Dendritic cell treated with granulocyte-macrophage colony-stimulating factor and Interleukin-4, amounts not matched to agents 40 ng/mL and 50 ng/mL, for 4 days (primary cell): ENCODE measurements around the gene ADAMTS10.
"Not testable (repeated sequence)": the region's sequence is repeated elsewhere in the genome, so short reads cannot be mapped to it uniquely, and the experiment has no call there.

Experiments used
- H3K27ac Mint-ChIP-seq: one replicate; pipeline ENCODE4 v1.8.0; 2022; ENCODE audit warnings: mild to moderate bottlenecking, mixed read lengths
- H3K27me3 Mint-ChIP-seq: one replicate; pipeline ENCODE4 v1.8.0; 2022; ENCODE audit warnings: mild to moderate bottlenecking, mixed read lengths
- H3K36me3 Mint-ChIP-seq: one replicate; pipeline ENCODE4 v1.8.0; 2022; ENCODE audit warnings: low read depth, mixed read lengths
- H3K4me1 Mint-ChIP-seq: one replicate; pipeline ENCODE4 v1.8.0; 2022; ENCODE audit warnings: low read depth, mixed read lengths
- H3K4me3 Mint-ChIP-seq: one replicate; pipeline ENCODE4 v1.8.0; 2022; ENCODE audit warnings: mild to moderate bottlenecking, moderate library complexity, mixed read lengths
- H3K9me3 Mint-ChIP-seq: one replicate; pipeline ENCODE4 v1.8.0; 2022; ENCODE audit warnings: mixed read lengths
- intact Hi-C: fragments of 100-400 bp; cut with micrococcal nuclease; formaldehyde crosslinking; loops from one replicate; pipeline ENCODE4 v1.15.0; 2022

ADAMTS10 gene

GRCh38 chr19:8575467-8575997 is 35.0 kb downstream of the ADAMTS10 start:
- Mint-ChIP-seq H3K4me1 (peaks cover 89% of the 10 kb centered on the region), H3K4me3 (peak overlapping the region; percentile 95), H3K36me3 (peaks cover 61% of the 10 kb centered on the region), H3K9me3 (no peaks in the 10 kb centered on the region), H3K27ac (peak overlapping the region; percentile 89), H3K27me3 (no peaks in the 10 kb centered on the region)
- intact Hi-C loops: loop anchor here (5.0 kb wide), 2 partner anchors 33 to 213 kb away; partner anchors contain the start of gene ANGPTL4

- H3K9me3 Mint-ChIP-seq, H3K27me3 Mint-ChIP-seq, intact Hi-C loops: not testable (repeated sequence)
- peaks cover 70% of the 10 kb centered on the region for H3K36me3 Mint-ChIP-seq
- peaks cover 90% of the 10 kb centered on the region for H3K4me1 Mint-ChIP-seq
- peak overlapping the region; percentile 95 for H3K4me3 Mint-ChIP-seq
- H3K27ac Mint-ChIP-seq: peak overlapping the region; percentile 89
Measured at GRCh38 chr19:8574619-8574922, 35.9 kb downstream of the ADAMTS10 start.

GRCh38 chr19:8573316-8573715 is 37.2 kb downstream of the ADAMTS10 start:
- peak overlapping the region; percentile 89 for H3K27ac Mint-ChIP-seq
- no peaks in the 10 kb centered on the region for H3K9me3 Mint-ChIP-seq
- no peaks in the 10 kb centered on the region for H3K27me3 Mint-ChIP-seq
- peak overlapping the region; percentile 95 for H3K4me3 Mint-ChIP-seq
- intact Hi-C loops: no loop called here
- peaks cover 90% of the 10 kb centered on the region for H3K4me1 Mint-ChIP-seq
- H3K36me3 Mint-ChIP-seq: peaks cover 83% of the 10 kb centered on the region

- Mint-ChIP-seq H3K4me1 (peaks cover 94% of the 10 kb centered on the region), H3K9me3 (no peaks in the 10 kb centered on the region), H3K36me3 (peaks cover 84% of the 10 kb centered on the region), H3K27me3 (no peaks in the 10 kb centered on the region), H3K27ac (peak overlapping the region; percentile 89), H3K4me3 (peak overlapping the region; percentile 71)
- intact Hi-C loops: no loop called here
Measured at GRCh38 chr19:8571006-8571411, 39.5 kb downstream of the ADAMTS10 start.

DNA sequence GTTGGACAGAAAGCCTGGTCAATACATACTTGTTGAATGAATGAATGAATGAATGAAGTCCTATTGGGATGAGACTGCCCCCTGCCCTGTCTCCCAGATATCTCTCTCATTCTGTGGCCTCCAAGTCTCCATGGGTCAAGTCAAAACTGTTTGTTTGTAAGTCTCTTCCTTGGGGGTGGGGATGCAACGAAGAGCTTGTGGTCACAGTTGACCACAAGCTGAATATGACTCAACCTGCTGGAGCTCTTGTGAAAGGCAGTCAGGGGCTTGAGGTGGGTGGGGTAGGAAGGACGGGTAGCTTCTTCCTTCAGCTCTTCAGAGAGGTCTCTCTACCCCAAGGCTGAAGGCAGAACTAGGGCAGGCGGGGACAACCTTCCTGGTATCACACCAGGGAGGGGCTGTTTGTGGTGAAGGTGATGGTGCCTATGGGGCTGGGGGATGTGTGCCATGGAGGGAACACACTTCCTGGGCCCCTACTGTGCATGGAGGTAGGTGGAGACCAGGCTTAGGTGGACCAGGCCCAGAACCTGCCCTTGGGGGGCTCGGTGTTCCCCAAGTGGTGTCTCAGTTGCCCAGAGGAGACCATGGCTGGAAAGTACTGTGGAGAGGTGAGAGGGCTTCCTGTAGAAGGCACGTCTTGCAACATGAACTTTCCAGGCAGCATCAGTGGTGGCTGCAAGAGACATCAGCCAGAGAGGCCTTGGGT is 41.3 kb downstream of the ADAMTS10 start:
- Mint-ChIP-seq H3K4me3 (peak overlapping the region; percentile 60), H3K4me1 (peaks cover 94% of the 10 kb centered on the region), H3K36me3 (peaks cover 82% of the 10 kb centered on the region), H3K27me3 (no peaks in the 10 kb centered on the region), H3K9me3 (no peaks in the 10 kb centered on the region), H3K27ac (peak overlapping the region; percentile 89)
- intact Hi-C loops: no loop called here

DNA sequence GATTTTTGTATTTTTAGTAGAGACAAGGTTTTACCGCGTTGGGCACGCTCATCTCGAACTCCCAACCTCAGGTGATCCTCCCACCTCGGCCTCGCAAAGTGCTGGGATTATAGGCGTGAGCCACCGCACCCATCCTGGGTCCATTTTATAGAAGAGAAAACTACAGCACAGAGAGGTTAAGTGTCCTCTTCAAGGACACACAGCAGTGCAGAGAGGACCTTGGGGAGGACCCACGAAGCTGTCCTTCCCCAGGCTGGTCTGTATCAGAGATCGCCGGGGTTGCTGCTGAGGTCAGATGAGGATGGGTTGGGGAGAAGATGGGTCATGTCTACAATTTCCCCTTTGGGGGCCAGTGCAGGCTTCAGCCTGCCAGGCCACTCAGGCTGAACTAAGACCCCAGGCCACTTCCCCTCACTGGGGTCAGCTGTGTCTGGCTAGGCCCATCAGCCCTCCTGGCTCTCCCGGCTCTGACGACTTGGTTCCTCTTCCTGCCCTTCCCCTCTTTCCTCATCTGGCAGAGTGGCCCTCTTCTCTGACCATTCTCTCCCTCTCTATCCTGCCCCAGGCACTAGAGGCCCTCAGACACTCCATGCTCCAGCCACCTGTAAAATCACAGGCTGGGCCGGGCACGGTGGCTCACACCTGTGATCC is 42.9 kb downstream of the ADAMTS10 start:
- H3K27me3 Mint-ChIP-seq: no peaks in the 10 kb centered on the region
- intact Hi-C loops: no loop called here
- peak overlapping the region; percentile 89 for H3K27ac Mint-ChIP-seq
- peak overlapping the region; percentile 69 for H3K4me3 Mint-ChIP-seq
- peaks cover 82% of the 10 kb centered on the region for H3K36me3 Mint-ChIP-seq
- peaks cover 94% of the 10 kb centered on the region for H3K4me1 Mint-ChIP-seq
- H3K9me3 Mint-ChIP-seq: no peaks in the 10 kb centered on the region

DNA sequence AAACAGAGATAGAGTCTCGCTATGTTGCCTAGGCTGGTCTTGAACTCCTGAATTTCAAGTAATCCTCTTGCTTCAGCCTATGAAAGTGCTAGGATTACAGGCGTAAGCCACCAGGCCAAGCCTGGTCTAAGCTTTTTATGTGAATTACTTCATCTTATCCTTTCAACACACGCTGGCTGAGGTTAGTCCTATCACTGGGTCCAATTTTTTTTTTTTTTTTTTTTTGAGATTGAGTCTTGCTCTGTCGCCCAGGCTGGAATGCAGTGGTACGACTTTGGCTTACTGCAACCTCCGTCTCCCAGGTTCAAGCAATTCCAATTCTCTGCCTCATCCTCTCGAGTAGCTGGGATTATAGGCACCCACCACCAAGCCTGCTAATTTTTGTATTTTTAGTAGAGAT is 43.7 kb downstream of the ADAMTS10 start:
- intact Hi-C loops: no loop called here
- H3K27me3 Mint-ChIP-seq: no peaks in the 10 kb centered on the region
- H3K36me3 Mint-ChIP-seq: peaks cover 82% of the 10 kb centered on the region
- peak overlapping the region; percentile 89 for H3K27ac Mint-ChIP-seq
- H3K4me1 Mint-ChIP-seq: peaks cover 94% of the 10 kb centered on the region
- H3K9me3 Mint-ChIP-seq: no peaks in the 10 kb centered on the region
- H3K4me3 Mint-ChIP-seq: no peak overlapping the region

GRCh38 chr19:8564866-8565265 is 45.6 kb downstream of the ADAMTS10 start:
- H3K36me3 Mint-ChIP-seq: peaks cover 90% of the 10 kb centered on the region
- peak overlapping the region; percentile 45 for H3K4me3 Mint-ChIP-seq

GRCh38 chr19:8561075-8561764 is 49.3 kb downstream of the ADAMTS10 start:
- Mint-ChIP-seq H3K4me3 (no peak overlapping the region), H3K27ac (peak overlapping the region; percentile 81), H3K27me3 (no peaks in the 10 kb centered on the region), H3K4me1 (peaks cover 99% of the 10 kb centered on the region), H3K36me3 (peaks cover 91% of the 10 kb centered on the region), H3K9me3 (no peaks in the 10 kb centered on the region)
- intact Hi-C loops: no loop called here

More at GRCh38 chr19:8564866-8565265, 45.6 kb downstream of the ADAMTS10 start:
- intact Hi-C loops, H3K9me3 Mint-ChIP-seq, H3K27me3 Mint-ChIP-seq: not testable (repeated sequence)
- Mint-ChIP-seq H3K27ac (peak overlapping the region; percentile 81), H3K4me1 (peaks cover 94% of the 10 kb centered on the region)

DNA sequence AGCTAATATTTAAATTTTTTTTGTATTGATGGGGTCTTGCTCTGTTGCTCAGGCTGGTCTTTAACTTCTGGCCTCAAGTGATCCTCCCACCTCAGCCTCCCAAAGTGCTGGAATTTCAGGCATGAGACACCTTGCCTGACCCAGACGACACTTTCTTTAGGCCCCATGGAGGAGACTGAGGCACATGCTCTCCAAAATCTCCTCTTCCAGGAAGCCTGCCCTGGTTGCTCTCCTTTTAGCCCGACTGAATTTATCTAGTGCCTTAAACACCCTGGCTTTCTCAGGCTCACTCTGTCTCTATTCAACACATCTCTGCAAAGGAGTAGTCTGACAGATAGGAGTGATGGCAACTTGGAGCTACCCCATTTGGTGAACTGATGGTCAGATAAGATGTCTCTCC is 52.2 kb downstream of the ADAMTS10 start:
- H3K36me3 Mint-ChIP-seq: peaks cover 95% of the 10 kb centered on the region
- peak overlapping the region; percentile 80 for H3K27ac Mint-ChIP-seq
- H3K4me3 Mint-ChIP-seq: no peak overlapping the region
- no peaks in the 10 kb centered on the region for H3K9me3 Mint-ChIP-seq
- peaks cover 88% of the 10 kb centered on the region for H3K4me1 Mint-ChIP-seq
- no peaks in the 10 kb centered on the region for H3K27me3 Mint-ChIP-seq
- intact Hi-C loops: no loop called here

GRCh38 chr19:8557642-8558238 is 52.8 kb downstream of the ADAMTS10 start:
- Mint-ChIP-seq H3K36me3 (peaks cover 95% of the 10 kb centered on the region), H3K27me3 (no peaks in the 10 kb centered on the region), H3K4me3 (peak overlapping the region; percentile 51), H3K4me1 (peaks cover 86% of the 10 kb centered on the region), H3K27ac (peak overlapping the region; percentile 80), H3K9me3 (no peaks in the 10 kb centered on the region)
- intact Hi-C loops: loop anchor here (2.0 kb wide), 1 partner anchor 19 kb away; the partner anchor contains the start of gene MYO1F

DNA sequence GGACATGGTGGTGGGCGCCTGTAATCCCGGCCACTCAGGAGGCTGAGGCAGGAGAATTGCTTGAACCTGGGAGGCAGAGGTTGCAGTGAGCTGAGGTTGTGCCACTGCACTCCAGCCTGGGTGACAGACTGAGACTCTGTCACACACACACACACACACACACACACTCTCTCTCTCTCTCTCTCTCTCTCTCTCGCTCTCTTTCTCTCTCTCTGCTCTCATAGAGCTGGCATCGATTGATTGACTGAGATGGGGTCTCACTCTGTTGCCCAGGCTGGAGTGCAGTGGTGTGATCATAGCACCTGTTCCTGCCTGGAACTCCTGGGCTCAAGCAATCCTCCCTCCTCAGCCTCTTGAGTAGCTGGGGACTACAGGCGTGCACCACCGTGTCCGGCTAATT is 56.8 kb downstream of the ADAMTS10 start:
- H3K27me3 Mint-ChIP-seq, H3K4me3 Mint-ChIP-seq, intact Hi-C loops, H3K9me3 Mint-ChIP-seq: not testable (repeated sequence)
- Mint-ChIP-seq H3K27ac (peak overlapping the region; percentile 57), H3K4me1 (peaks cover 48% of the 10 kb centered on the region), H3K36me3 (peaks cover 95% of the 10 kb centered on the region)

GRCh38 chr19:8552810-8553209 is 57.7 kb downstream of the ADAMTS10 start:
- peaks cover 95% of the 10 kb centered on the region for H3K36me3 Mint-ChIP-seq
- H3K27me3 Mint-ChIP-seq: no peaks in the 10 kb centered on the region
- H3K4me1 Mint-ChIP-seq: peaks cover 45% of the 10 kb centered on the region
- no peaks in the 10 kb centered on the region for H3K9me3 Mint-ChIP-seq
- no peak overlapping the region for H3K4me3 Mint-ChIP-seq
- intact Hi-C loops: no loop called here
- H3K27ac Mint-ChIP-seq: peak overlapping the region; percentile 7

DNA sequence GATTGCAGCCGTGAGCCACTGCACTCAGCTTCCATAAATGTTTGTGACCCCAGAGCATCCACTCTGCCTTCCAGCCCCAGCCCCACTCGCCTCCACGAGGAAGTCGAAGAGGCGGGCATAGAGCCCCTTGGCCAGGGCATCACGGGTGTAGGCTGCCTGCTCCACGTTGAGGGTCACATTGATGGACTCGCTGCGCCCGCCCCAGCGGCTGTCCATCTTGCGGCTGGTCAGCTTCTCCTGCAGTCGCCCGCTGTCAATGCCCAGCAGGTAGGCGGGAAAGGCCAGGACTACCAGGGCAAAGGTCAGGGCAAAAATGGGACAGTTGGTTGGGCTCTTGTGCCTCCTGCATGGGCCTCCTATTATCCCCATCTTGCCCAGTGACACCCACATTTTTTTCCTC is 60.4 kb downstream of the ADAMTS10 start:
- Mint-ChIP-seq H3K4me1 (peaks cover 22% of the 10 kb centered on the region), H3K27me3 (no peaks in the 10 kb centered on the region), H3K4me3 (no peak overlapping the region), H3K36me3 (peaks cover 100% of the 10 kb centered on the region), H3K9me3 (no peaks in the 10 kb centered on the region), H3K27ac (no peak overlapping the region)
- intact Hi-C loops: no loop called here
